Bone marrow (tissue), 2 donors: ENCODE measurements around the gene ARL11.
A peak's percentile ranks its signal among the peaks of the same experiment; 100 is the strongest.
"Not testable (repeated sequence)": the region's sequence is repeated elsewhere in the genome, so short reads cannot be mapped to it uniquely, and the experiment has no call there.

Experiments
- DNase-seq, 2 donors: peaks; one replicate each; lab custom pipeline; 2025; lab: John Stamatoyannopoulos, UW

The ARL11 gene

GRCh38 chr13:49627831-49628652, at the start of gene ARL11:
ARL11 (plus strand) TSS chr13:49628507; CDS start chr13:49630448, 1,941 bp downstream.
- DNase-seq: peak; percentile 49 to 92

GRCh38 chr13:49579501-49579900, 48.8 kb upstream of the ARL11 start:
- DNase-seq: no peak

DNA sequence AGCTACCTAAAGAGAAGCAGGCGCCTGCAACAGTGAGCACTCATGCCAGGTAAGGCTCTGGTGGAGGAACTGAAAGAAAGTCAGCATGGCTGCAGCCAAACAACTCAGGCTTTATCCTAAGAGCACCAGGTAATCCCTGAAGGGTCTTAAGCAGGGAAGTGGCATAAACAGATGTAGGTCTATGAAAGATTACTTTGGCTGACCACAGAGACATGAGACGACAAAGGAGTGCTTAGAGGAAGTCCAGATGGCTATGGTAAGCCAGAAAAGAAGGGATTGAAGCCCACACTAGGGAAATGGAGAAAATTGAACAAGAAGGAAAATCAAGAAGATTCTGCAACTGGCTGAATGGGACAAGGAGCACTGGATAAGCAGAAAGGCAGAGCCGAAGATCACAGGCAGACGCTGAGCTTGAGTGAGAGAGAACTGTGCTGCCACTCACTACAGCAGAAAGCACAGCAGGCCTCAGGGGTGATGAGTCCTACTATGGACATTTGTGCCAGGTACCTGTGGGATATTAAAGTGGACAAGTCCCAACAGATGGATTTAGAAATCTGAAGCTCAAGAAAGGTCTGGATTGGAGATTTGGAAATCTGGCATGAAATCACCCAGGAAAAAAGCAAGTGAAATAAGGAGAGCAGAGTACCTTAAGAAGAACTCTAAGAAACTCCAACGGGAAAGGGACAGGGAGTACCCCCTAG, 47.2 kb upstream of the ARL11 start:
- DNase-seq: no peak

DNA sequence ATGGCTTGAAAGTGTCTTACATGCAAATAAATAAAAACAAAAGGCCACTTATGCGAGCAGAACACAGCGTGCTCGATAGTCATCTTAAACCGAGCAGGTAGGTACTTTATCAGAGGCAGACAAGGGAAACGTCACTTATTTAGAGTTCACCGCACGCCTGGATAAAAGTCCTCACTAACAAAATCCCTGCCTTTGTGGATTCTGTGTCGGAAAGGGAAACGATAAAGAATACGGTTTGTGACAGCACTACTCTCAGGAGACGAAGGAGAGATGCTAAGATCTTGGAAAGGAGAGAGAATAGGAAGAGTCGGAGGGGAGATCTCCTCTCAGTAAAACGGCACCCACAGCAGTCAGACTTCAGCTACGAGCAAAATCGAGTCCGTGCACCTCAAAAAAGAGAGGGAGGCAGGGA, 43.5 kb upstream of the ARL11 start:
- peak in 1 of 2 donors; percentile 16 for DNase-seq

DNA sequence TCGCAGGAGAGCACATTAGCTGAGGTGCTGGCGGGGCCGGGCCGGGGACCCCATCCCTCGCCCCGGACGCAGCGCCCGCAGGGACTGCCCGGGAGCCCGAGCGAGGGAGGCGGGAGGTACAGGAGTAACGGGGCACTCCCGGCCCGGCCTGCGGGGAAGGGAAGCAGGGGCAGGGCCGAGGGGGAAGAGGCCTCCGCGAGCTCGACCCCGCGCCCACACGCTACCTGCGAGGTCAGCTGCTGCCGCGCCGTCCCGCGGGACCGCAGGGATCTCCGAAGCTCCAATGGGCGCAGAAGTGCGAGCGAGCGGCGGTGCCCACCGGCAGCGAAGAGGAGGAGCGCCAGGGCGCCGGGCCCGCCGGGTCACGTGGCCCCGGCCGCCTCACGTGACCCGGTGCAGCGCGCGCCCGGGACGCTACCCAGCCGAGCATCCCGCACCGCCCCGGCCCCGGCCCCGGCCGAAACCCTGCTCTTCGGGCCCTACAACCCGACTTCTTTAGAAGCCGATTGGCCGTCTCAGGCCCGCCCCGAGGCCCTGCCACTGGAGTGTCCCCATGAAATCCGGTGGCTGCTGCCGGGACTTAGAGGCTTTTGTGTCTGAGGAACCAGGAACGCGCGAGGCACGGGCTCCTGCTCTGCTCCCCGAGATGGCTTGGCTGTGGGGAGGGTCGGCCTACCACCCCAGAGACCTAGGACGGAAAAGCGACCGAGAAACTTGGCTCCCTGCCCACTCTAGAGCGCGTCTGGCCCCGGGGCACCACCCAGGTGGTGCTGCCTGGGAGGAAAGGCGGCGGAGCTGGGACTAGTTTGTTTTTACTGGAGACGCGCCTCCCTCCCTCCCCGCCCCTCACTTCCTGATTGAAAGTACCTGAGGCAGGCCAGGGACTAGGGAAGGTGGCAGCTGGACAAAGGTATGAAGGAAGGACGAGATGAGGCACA, 42.8 kb upstream of the ARL11 start, which contains the start of gene RCBTB1:
RCBTB1 (minus strand) TSS at position 339 of the 938 bp plus-strand sequence. CDS start 18,279 bp downstream, outside the sequence.
- peak; percentile 59 to 66 for DNase-seq

DNA sequence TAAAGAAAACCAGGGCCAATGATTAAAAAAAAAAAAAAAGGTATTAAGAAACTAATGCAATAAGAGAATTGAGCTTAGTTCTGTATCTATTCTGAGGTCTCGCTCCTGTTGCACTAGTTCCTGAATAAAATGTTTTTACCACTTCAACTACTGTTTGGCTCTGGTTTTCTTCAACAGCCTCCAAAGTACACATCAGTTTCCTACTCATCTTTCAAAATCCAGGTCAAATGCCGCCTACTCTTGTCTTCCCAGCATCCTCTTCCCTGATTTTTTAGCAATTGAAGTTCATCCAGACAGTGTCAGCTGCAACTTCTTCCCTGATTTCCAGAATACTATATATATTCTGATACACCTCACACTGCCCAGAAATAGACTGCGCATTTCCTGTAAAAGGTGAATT, 41.6 kb upstream of the ARL11 start:
- DNase-seq: no peak

GRCh38 chr13:49587311-49587847, 40.9 kb upstream of the ARL11 start:
- DNase-seq: no peak

- not testable (repeated sequence) for DNase-seq
Measured at GRCh38 chr13:49590714-49591113, 37.6 kb upstream of the ARL11 start.

DNA sequence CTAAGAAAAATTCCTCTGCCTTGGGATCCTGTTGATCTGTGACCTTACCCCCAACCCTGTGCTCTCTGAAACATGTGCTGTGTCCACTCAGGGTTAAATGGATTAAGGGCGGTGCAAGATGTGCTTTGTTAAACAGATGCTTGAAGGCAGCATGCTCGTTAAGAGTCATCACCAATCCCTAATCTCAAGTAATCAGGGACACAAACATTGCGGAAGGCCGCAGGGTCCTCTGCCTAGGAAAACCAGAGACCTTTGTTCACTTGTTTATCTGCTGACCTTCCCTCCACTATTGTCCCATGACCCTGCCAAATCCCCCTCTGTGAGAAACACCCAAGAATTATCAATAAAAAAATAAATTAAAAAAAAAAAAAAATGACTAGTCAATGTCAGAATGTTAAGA, 34.4 kb upstream of the ARL11 start:
- DNase-seq: not testable (repeated sequence)

GRCh38 chr13:49594576-49594975, 33.7 kb upstream of the ARL11 start:
- DNase-seq: no peak

DNA sequence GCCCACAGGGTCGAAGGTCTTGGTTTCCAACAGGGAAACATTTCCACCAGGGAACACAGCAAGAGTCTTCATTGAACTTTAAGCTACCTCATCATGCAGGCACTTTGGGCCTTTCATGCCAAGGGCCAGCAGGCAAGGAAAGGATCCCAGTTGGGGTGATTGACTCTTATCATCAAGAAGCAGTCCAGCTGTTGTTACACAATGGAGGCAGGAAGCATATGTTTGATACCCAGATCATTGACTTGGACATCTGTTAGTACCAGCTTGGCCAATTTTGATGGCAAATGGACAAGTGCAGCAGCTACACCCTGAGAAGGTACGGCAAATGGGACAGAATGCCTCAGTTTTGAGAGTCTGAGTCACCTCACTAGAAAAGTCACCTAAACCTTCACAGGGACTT, 32.1 kb upstream of the ARL11 start:
- DNase-seq: no peak

DNA sequence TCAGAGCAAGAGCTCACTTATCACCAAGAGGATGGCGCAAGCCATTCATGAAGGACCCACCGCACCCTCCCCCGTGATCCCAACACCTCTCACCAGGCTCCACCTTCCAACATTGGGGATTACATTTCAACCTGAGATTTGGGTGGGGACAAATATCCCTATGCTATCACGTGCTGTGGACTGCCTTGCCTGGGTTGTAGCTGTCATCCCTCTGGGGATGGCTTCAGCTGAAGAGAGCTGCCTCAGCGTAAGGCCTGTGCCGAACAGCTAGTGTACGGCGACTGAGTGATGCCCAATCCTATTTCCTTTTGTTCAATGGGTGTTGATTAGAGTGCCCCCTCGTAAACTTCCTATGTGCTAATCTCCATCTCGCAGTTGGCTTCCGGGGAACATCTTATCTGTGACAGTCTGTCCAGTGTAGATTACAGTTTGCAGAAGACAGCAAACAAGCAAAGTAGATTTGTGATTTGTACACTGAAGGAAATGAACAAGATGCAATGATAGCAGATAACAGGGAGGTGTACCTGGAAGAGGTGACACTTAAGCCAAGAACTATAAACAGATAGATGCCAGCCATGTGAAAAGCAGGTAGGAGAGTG, 31.2 kb upstream of the ARL11 start:
- DNase-seq: no peak

DNA sequence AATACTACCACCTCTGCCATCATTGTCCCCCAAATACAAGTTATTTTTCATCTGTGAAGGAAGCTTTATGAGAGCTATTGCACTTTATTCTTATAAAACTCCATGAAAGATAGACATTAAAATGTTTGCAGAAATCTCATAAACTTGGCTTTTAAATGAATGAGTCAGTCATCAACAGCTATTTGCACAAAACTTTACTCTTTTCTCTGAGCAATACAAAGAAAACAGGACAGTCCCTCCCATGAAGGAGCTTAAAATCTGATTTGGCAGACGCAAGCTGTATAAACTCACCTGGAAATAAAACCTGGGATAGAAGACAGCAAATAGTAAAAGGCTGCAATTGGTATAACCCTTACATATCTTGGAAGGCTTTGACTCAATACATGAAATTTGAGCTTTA, 26.3 kb upstream of the ARL11 start:
- no peak for DNase-seq

- DNase-seq: not testable (repeated sequence)
Measured at GRCh38 chr13:49602615-49603014, 25.7 kb upstream of the ARL11 start.

DNA sequence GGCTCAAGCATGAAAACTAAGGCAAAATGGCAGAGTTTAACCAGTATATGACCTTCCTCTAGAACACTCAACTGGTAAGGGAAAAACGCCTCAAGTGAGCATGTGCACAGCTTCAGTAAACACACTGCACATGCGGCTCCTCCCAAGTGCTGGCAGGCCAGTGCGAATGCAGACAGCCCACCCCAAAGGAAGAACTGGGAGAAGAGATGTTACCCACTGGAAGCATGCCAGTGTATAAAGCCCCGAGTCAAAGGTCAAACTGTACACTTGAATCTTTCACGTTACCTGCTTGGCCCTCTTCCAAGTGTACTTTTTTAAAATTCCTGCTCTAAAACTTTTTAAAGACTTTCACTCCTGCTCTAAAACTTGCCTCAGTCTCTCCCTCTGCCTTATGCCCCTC, 23.7 kb upstream of the ARL11 start:
- DNase-seq: no peak

DNA sequence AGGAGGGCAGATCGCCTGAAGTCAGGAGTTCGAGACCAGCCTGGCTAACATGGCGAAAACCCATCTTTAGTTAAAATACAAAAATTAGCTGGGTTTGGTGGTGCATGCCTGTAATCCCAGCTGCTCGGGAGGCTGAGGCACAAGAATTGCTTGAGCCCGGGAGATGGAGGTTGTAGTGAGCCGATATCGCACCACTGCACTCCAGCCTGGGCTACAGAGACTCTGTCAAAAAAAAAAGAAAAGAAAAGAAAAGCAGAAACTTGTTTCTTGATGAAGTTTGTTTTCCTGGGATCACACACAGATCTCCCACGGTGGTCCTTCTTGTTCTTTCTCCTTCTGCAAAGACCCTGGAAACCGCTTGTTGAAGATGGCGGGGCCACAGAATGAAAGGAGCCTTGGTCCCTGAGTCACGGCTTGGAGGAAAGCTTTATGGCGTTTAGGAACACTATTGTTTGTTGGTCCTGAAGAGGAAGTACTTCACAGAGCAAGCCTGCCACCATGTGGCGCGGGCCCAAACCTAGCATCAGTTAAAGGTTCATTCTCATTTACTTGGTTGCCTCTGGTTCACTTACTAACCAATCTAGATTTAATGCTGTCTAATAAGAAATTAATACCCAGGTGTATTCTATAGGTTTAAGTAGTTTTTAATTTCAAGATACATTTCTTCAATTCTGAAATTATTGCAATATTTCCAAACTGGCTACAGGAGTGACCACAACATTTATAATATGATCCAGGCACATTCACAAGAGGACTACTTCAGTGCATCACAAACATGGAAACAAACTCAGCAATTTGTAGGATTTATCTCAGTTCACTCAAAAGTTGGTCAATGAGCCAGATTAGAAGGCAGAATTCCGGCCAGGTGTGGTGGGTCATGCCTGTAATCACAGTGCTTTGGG, 21.3 kb upstream of the ARL11 start:
- peak; percentile 38 to 92 for DNase-seq

DNA sequence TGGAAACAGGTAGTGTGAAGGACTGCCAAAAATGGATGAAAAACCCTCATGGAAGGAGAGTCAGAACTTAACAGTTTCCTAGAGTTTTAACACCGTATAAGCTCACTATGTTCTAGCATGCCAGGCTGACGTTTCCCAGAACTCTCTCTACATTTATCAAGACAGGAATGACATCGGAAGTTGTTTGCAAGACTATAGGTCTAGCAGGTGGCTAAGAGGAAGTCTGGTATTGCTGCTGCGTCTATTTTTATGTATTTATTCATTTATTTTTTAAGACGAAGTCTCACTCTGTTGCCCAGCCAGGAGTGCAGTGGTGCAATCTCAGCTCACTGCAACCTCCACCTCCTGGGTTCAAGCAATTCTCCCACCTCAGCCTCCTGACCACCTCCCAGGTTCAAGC, 20.5 kb upstream of the ARL11 start:
- DNase-seq: peak in 1 of 2 donors; percentile 33

GRCh38 chr13:49608651-49609331, 19.5 kb upstream of the ARL11 start:
- no peak for DNase-seq

- DNase-seq: no peak
Measured at GRCh38 chr13:49610176-49610575, 18.1 kb upstream of the ARL11 start.

- DNase-seq: not testable (repeated sequence)
Measured at GRCh38 chr13:49612042-49612441, 16.3 kb upstream of the ARL11 start.
